Measurements from ENCODE around the gene C4BPB.

DNA sequence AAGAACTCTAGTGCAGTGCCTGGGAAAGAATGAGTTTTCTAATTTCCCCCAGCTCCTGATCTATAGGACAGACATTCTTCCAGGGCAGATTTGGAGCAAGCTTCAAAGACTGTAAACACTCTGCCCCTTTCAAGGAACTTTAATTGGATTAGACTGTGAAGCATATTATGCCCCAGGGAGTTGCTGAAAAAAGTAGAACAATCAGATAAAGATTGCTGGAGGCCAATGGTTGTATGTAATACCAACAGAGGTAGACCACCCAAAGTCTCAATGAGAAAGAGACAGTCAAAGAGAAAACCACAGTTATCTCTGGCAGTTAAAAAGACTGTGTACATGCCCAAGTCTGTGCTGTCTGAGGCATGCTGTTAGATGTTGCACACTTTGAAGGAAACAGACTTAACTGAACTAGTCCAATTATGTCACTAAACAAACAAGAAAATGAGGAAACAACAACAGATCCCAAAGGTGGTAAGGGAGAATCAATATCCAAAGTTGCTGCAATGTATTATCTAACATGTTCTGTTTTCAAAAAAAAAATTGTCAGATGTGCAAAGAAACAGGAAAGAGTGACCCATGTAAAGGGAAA lies 39.8 kb downstream of the C4BPB start:
- TF ChIP-seq FOS (IDR thresholded peaks at IDR 0.05; ENCODE audit: borderline replicate concordance, insufficient read depth, low read length) = no peak
- TF ChIP-seq, protein P1, sequence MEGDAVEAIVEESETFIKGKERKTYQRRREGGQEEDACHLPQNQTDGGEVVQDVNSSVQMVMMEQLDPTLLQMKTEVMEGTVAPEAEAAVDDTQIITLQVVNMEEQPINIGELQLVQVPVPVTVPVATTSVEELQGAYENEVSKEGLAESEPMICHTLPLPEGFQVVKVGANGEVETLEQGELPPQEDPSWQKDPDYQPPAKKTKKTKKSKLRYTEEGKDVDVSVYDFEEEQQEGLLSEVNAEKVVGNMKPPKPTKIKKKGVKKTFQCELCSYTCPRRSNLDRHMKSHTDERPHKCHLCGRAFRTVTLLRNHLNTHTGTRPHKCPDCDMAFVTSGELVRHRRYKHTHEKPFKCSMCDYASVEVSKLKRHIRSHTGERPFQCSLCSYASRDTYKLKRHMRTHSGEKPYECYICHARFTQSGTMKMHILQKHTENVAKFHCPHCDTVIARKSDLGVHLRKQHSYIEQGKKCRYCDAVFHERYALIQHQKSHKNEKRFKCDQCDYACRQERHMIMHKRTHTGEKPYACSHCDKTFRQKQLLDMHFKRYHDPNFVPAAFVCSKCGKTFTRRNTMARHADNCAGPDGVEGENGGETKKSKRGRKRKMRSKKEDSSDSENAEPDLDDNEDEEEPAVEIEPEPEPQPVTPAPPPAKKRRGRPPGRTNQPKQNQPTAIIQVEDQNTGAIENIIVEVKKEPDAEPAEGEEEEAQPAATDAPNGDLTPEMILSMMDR (IDR thresholded peaks at IDR 0.05; ENCODE audit: extremely low read depth in 1 of 2, insufficient read depth in 1 of 2, low read depth in 1 of 2, low read length in 2 of 2) = no peak
- no peak for TF ChIP-seq POLR2A (IDR thresholded peaks at IDR 0.05; ENCODE audit: low read depth, low read length)
- TF ChIP-seq, protein P2, sequence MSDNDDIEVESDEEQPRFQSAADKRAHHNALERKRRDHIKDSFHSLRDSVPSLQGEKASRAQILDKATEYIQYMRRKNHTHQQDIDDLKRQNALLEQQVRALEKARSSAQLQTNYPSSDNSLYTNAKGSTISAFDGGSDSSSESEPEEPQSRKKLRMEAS (IDR thresholded peaks at IDR 0.05; ENCODE audit: insufficient read depth, insufficient read length) = no peak
- TF ChIP-seq GATA2 (IDR thresholded peaks at IDR 0.05; ENCODE audit: insufficient read depth, insufficient read length, low read depth, low read length) = no peak
- no peak for TF ChIP-seq EZH2 (IDR thresholded peaks at IDR 0.05; ENCODE audit: borderline replicate concordance, low read depth, low read length, severe bottlenecking)
